ENCODE data around the gene PSMB10. TPM values are rescaled to one million over a fixed set of nuclear protein-coding genes. Genes with fewer than 3 reads are reported as not detected.

The PSMB10 gene
- total and polyA plus RNA-seq, 2 of the 8 experiments (the other 6 are each of a cell fraction or from before 2014, with no cell fraction given) = 32.1 to 61.9 TPM

DNA sequence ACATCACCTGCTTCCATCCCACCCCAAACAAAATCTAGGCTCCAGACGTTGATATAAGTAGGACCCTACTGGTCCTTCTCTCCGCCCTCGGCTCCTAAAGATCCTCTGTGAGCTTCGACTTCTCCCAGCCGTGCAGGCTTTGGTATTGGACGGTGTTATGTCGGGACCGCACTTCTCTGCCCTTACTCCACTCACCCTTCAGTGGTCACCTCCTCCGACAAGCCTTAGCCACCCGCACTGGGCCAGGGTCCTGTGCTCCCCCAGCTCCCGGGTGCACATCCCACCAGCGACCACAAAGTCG, 1.6 kb downstream of the PSMB10 start:
- H3K79me2 ChIP-seq (ENCODE audit: control insufficient read depth in 1 of 2, insufficient read depth in 2 of 2, low read length in 2 of 2) = 0 out of 4 replicates have a peak, but pooled peaks cover 0 to 3% of the 10 kb centered on the region in 2 experiments
- DNase-seq (ENCODE audit: low read depth in 1 of 2, low spot score in 2 of 2) (no peak), FAIRE-seq (no peak)
- H3K27ac ChIP-seq (ENCODE audit: low read depth, low read length) = no peak overlapping the region
- peak overlapping the region; percentile 34 for H4K5ac ChIP-seq (ENCODE audit: insufficient read length, low read depth, low read length)
- no peak overlapping the region; the same call in 1 of the 2 replicates for H2AK5ac ChIP-seq (ENCODE audit: low read depth, low read length)
- peak overlapping the region; percentile 81 for H4K8ac ChIP-seq (ENCODE audit: extremely low read depth, insufficient read depth, low read length)
- 0 out of 2 replicates have a peak overlapping the region, but pooled peaks have one; percentile 25 for H3K18ac ChIP-seq (ENCODE audit: extremely low read depth, low read length)
- peak overlapping the region; percentile 33; the same call in 1 of the 2 replicates for H2AFZ ChIP-seq (ENCODE audit: low read length)
- no peak overlapping the region for H3K14ac ChIP-seq (ENCODE audit: insufficient read length)
- no peak overlapping the region for H2BK15ac ChIP-seq (ENCODE audit: low read length)
- H2BK20ac ChIP-seq (ENCODE audit: low read length) = no peak overlapping the region
- H2BK5ac ChIP-seq (ENCODE audit: low read depth, low read length) = peak overlapping the region; percentile 36; the same call in 1 of the 2 replicates
- peaks cover 0 to 14% of the 10 kb centered on the region in 2 experiments for H4K20me1 ChIP-seq (replicated peaks in 1 of 2; ENCODE audit: control insufficient read depth in 1 of 2, insufficient read depth in 2 of 2, low read length in 2 of 2)
- H3K23ac ChIP-seq (ENCODE audit: insufficient read length) = no peak overlapping the region
- peaks cover 4% of the 10 kb centered on the region; the same call in 1 of the 2 replicates for H3K79me1 ChIP-seq (ENCODE audit: low read depth, low read length)
- peak overlapping the region; percentile 59 to 78 (median 72) for H3K9ac ChIP-seq (replicated peaks in 1 of 4; ENCODE audit: extremely low read depth in 1 of 4, low read depth in 3 of 4, low read length in 3 of 4)
- H4K91ac ChIP-seq (replicated peaks; ENCODE audit: insufficient read length, low read length) = peak overlapping the region; percentile 92
- no peak overlapping the region for H2BK120ac ChIP-seq (replicated peaks; ENCODE audit: low read depth, low read length)
- TF ChIP-seq SP4 (IDR thresholded peaks at IDR 0.05; ENCODE audit: low read length) (0 out of 2 replicates have a peak, but pooled peaks have one; percentile 50), TEAD4 (IDR thresholded peaks at IDR 0.05; ENCODE audit: low read depth, low read length) (no peak)
- peaks cover 0 to 15% (median 8%) of the 10 kb centered on the region in 4 experiments; a peak in 5 of 7 replicates for H3K4me1 ChIP-seq (replicated peaks in 1 of 4; ENCODE audit: control insufficient read depth in 3 of 4, insufficient read depth in 4 of 4, low read length in 3 of 4)
- H3K4me3 ChIP-seq (ENCODE audit: extremely low read depth in 1 of 4, insufficient read depth in 2 of 4, low read depth in 3 of 4, low read length in 4 of 4) = peak overlapping the region; percentile 69 to 98 (median 92)
- ChIA-PET CTCF (ENCODE audit: partially characterized antibody) (interaction anchor here (0.9 to 27.1 kb wide), 21 partner anchors 12 to 414 kb away, joined by 3 to 623 read pairs (median 4); partner anchors contain the start of genes C16orf86, EDC4, ENKD1 and NRN1L), POLR2A (ENCODE audit: partially characterized antibody) (interaction anchor here (0.6 to 4.2 kb wide), 31 partner anchors 9 to 301 kb away, joined by 3 to 47 read pairs (median 6); partner anchors contain the start of genes CENPT, DDX28, DPEP2 and DUS2)
- H3K4ac ChIP-seq (replicated peaks; ENCODE audit: insufficient read length, low read depth, low read length) = no peak overlapping the region
- peaks cover 18% of the 10 kb centered on the region for H3K23me2 ChIP-seq (ENCODE audit: low read depth, low read length)
- H2BK12ac ChIP-seq (ENCODE audit: low read depth, low read length) = 0 out of 2 replicates have a peak overlapping the region, but pooled peaks have one; percentile 20
- no peaks in the 10 kb centered on the region for H3K9me3 ChIP-seq (ENCODE audit: insufficient read depth in 2 of 2, low read depth in 1 of 2, low read length in 1 of 2)
- H3K4me2 ChIP-seq (ENCODE audit: insufficient read depth in 1 of 2, low read depth in 2 of 2, low read length in 2 of 2) = peak overlapping the region; percentile 96
- peak overlapping the region; percentile 54 for H3K56ac ChIP-seq (replicated peaks; ENCODE audit: insufficient read length, low read depth, low read length)
- no peaks in the 10 kb centered on the region for H3K27me3 ChIP-seq (replicated peaks in 1 of 4; ENCODE audit: control insufficient read depth in 3 of 4, extremely low read depth in 1 of 4, insufficient read depth in 3 of 4, low read length in 3 of 4)
- 5% methylated on average over 11 of the region's 13 CpGs; no CpG with 5 or more reads in 1 of the 2 experiments for WGBS, 2 experiments (ENCODE audit: extremely low coverage in 1 of 2, insufficient coverage in 1 of 2, insufficient read length in 1 of 2, insufficient replicate concordance in 2 of 2, low coverage in 1 of 2, low lambda C conversion rate in 2 of 2, missing lambda C conversion rate in 1 of 2)
- no peaks in the 10 kb centered on the region for H3K36me3 ChIP-seq (ENCODE audit: control insufficient read depth in 2 of 4, insufficient read depth in 4 of 4, low read length in 3 of 4)

Measured in H1 (cell line).